SU-DHL-6 (cell line): Measurements from ENCODE around the gene RGS6.

Source experiments
- EZH2phosphoT487 ChIP-seq: fragments of 200-600 bp; sonication (generic), shearing (Covaris generic); conservative IDR thresholded peaks from 2 replicates; pipeline ENCODE4 v1.6.1; 2018; ENCODE audit warnings: mild to moderate bottlenecking, antibody characterized with exemption, low read length, moderate library complexity, mixed read lengths
- TF ChIP-seq, protein P1 (sequence below): fragments of 200-600 bp; sonication (generic); IDR thresholded peaks from one replicate; pipeline ENCODE4 v1.5.1; 2017; ENCODE audit warnings: antibody characterized with exemption, mild to moderate bottlenecking, low read length, moderate library complexity; ENCODE audit not compliant: insufficient read depth, poor library complexity, severe bottlenecking

- TF ChIP-seq, protein P1, sequence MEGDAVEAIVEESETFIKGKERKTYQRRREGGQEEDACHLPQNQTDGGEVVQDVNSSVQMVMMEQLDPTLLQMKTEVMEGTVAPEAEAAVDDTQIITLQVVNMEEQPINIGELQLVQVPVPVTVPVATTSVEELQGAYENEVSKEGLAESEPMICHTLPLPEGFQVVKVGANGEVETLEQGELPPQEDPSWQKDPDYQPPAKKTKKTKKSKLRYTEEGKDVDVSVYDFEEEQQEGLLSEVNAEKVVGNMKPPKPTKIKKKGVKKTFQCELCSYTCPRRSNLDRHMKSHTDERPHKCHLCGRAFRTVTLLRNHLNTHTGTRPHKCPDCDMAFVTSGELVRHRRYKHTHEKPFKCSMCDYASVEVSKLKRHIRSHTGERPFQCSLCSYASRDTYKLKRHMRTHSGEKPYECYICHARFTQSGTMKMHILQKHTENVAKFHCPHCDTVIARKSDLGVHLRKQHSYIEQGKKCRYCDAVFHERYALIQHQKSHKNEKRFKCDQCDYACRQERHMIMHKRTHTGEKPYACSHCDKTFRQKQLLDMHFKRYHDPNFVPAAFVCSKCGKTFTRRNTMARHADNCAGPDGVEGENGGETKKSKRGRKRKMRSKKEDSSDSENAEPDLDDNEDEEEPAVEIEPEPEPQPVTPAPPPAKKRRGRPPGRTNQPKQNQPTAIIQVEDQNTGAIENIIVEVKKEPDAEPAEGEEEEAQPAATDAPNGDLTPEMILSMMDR, result no peak
- no peak for TF ChIP-seq EZH2phosphoT487
Measured at GRCh38 chr14:72213424-72213823, 281.2 kb downstream of the RGS6 start.
